ENCODE data around the gene PPP3R1.

PPP3R1 gene
- total RNA-seq = 44.8 to 45.0 reads per million in 2 experiments

GRCh38 chr2:68252400-68253218 lies at the start of gene PPP3R1:
TSS of gene PPP3R1 (minus strand) at chr2:68252532. CDS start at chr2:68252127, 405 bp downstream.
- DNase-seq (ENCODE audit: low read depth) = peak; percentile 90

- DNase-seq (ENCODE audit: low read depth) = no peak
Measured at GRCh38 chr2:68295516-68295915, 43.2 kb upstream of the PPP3R1 start.

- DNase-seq (ENCODE audit: low read depth) = no peak
Measured at GRCh38 chr2:68294913-68295312, 42.6 kb upstream of the PPP3R1 start.

GRCh38 chr2:68294187-68294586 lies 41.9 kb upstream of the PPP3R1 start:
- no peak for DNase-seq (ENCODE audit: low read depth)

- no peak for DNase-seq (ENCODE audit: low read depth)
Measured at GRCh38 chr2:68293755-68294154, 41.4 kb upstream of the PPP3R1 start.

- DNase-seq (ENCODE audit: low read depth) = no peak
Measured at GRCh38 chr2:68293024-68293423, 40.7 kb upstream of the PPP3R1 start.

- DNase-seq (ENCODE audit: low read depth) = peak; percentile 6
Measured at GRCh38 chr2:68292108-68292710, 39.9 kb upstream of the PPP3R1 start.

GRCh38 chr2:68291314-68291713 lies 39.0 kb upstream of the PPP3R1 start:
- DNase-seq (ENCODE audit: low read depth) = no peak

GRCh38 chr2:68290901-68291300 lies 38.6 kb upstream of the PPP3R1 start:
- DNase-seq (ENCODE audit: low read depth) = no peak

GRCh38 chr2:68287580-68288441 lies 35.5 kb upstream of the PPP3R1 start:
- DNase-seq (ENCODE audit: low read depth) = no peak

- DNase-seq (ENCODE audit: low read depth) = no peak
Measured at GRCh38 chr2:68284896-68285295, 32.6 kb upstream of the PPP3R1 start.

GRCh38 chr2:68283419-68283812 lies 31.1 kb upstream of the PPP3R1 start:
- no peak for DNase-seq (ENCODE audit: low read depth)

- DNase-seq (ENCODE audit: low read depth) = peak; percentile 1
Measured at GRCh38 chr2:68282811-68283418, 30.6 kb upstream of the PPP3R1 start.

- no peak for DNase-seq (ENCODE audit: low read depth)
Measured at GRCh38 chr2:68280796-68281195, 28.5 kb upstream of the PPP3R1 start.

GRCh38 chr2:68280348-68280747 lies 28.0 kb upstream of the PPP3R1 start:
- no peak for DNase-seq (ENCODE audit: low read depth)

GRCh38 chr2:68279691-68280090 lies 27.4 kb upstream of the PPP3R1 start:
- DNase-seq (ENCODE audit: low read depth) = no peak

- no peak for DNase-seq (ENCODE audit: low read depth)
Measured at GRCh38 chr2:68278169-68278568, 25.8 kb upstream of the PPP3R1 start.

GRCh38 chr2:68274022-68274421 lies 21.7 kb upstream of the PPP3R1 start:
- DNase-seq (ENCODE audit: low read depth) = no peak

- DNase-seq (ENCODE audit: low read depth) = no peak
Measured at GRCh38 chr2:68272246-68272994, 20.1 kb upstream of the PPP3R1 start.

GRCh38 chr2:68266655-68267054 lies 14.3 kb upstream of the PPP3R1 start:
- DNase-seq (ENCODE audit: low read depth) = no peak

- DNase-seq (ENCODE audit: low read depth) = no peak
Measured at GRCh38 chr2:68263632-68264031, 11.3 kb upstream of the PPP3R1 start.

Measured in T follicular helper cell (primary cell).